Measurements from ENCODE around the gene HRH1.
A peak's percentile ranks its signal among the peaks of the same experiment; 100 is the strongest.
"Not testable (repeated sequence)": the region's sequence is repeated elsewhere in the genome, so short reads cannot be mapped to it uniquely, and the experiment has no call there.

HRH1 gene

DNA sequence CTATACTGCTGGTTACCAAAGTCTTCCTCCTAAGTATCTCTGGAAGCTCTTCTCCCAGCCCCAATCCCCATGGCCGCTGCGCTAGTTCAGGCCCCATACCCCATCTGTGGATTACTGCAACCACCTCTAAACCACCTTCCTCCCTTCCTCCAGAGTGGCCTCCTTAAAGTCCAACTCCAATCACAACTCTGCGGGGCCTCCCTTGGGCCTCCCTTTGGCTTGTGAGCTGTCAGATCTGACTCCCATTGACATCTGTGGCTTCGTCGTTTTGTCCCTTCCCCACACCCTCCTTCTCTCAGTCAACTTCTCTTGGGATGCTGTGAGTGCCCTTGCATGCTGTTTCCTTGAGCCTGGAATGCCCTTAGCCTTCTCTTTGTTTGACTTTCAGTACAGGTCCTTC lies 9.3 kb upstream of the HRH1 start:
- DNase-seq, result no peak

DNA sequence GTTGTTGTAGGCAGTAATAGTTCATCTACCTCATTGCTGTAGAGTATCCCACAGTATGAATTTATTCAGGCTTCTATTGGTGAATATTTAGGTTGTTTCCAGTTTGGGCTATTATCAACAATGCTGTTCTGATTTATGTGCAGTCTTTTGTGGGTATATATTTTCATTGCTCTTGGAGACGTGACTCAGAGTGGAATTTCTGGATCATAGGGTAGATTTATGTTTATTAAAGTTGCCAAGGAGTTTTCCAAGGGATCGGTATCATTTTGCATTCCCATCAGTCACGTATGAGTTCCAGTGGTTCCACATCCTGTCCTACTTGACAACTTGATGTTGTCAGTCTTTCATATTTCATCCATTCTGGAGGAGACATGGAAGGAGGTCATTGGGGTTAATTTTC lies 8.4 kb upstream of the HRH1 start:
- DNase-seq, result peak; percentile 94

- peak; percentile 62 for DNase-seq
Observed at GRCh38 chr3:11146773-11147660, 7.3 kb upstream of the HRH1 start.

DNA sequence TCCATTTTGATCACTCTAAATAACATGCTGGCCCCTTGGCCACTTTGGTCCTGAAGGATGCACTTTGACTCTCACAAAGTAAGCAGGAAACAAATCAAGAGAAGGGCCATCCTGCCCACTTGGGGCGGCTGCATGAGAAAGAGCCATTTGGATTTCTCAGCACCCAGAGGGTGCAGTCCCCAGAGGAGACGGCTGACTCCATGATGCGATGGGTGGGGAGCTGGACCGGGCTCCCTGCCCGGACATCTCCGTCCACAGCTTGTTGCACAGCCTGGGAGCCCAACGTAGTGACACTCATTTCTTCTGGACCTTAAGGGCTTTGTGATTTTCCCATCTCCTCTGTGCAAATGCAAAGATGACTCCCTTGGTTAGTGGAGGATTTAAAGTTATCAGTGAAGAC lies 4.0 kb upstream of the HRH1 start:
- DNase-seq, result no peak

DNA sequence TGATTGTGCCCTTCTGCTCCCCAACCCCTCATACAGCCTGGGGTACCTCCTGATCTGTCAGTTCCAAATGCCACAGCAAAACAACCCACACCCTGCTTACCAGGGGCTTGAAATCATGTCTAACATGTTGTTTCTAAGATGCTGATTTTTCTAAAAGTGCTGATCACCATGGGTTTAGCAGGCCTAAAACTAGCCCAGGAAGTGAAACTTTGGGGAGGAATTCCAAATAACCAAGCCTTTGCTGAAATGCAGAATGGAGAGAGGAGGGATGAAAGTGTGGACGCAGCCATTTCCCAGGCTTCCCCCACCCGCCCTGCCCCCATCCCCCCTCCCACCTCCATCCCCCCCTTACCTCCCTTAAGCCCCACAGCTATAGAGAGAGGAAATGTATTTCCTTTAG lies 2.0 kb upstream of the HRH1 start:
- DNase-seq, result no peak

- DNase-seq, result no peak
Observed at GRCh38 chr3:11154953-11155325, 646 bp downstream of the HRH1 start.

GRCh38 chr3:11155341-11156025 lies 1.2 kb downstream of the HRH1 start:
- DNase-seq, result peak; percentile 82

DNA sequence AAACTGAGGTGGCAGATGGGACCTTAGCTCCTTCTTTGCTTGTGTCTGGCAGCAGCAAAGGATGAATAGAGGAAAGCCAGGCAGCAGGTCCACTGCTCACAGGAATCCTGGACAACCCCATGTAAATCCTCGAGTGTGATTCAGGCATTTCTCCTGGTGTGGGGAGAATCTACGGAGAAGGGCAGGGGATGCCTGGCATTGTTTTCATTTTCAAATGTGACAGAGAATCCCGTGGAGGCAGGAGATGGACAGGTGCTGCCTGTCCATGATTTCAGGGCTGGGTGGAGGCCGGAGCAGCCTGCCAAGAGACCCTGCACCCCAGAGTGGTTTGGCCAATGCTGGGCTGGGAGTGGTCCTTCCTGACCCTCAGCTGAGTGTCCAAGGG lies 1.7 kb downstream of the HRH1 start:
- no peak for DNase-seq

- no peak for DNase-seq
Observed at GRCh38 chr3:11157421-11157820, 3.1 kb downstream of the HRH1 start.

GRCh38 chr3:11159421-11159904 lies 5.2 kb downstream of the HRH1 start:
- peak; percentile 66 for DNase-seq

DNA sequence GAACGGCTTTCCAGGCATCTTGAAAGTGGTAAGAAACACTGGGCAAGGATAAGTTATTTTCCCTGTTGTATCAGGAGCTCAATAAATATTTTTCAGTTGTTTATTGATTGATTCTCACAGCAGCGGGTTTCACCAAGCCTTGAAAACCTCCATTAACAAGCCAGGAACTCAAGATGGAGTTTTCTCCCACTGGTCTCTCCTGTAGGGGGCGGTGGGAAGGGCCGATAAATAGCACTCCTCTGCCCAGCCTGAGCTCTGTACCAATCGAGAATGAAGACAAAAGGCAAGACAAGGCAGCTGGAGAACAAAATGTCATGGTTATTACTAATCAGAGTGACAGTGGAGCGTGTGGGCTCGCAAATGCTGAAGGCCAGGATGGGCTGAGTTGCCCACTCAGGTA lies 7.4 kb downstream of the HRH1 start:
- no peak for DNase-seq

DNA sequence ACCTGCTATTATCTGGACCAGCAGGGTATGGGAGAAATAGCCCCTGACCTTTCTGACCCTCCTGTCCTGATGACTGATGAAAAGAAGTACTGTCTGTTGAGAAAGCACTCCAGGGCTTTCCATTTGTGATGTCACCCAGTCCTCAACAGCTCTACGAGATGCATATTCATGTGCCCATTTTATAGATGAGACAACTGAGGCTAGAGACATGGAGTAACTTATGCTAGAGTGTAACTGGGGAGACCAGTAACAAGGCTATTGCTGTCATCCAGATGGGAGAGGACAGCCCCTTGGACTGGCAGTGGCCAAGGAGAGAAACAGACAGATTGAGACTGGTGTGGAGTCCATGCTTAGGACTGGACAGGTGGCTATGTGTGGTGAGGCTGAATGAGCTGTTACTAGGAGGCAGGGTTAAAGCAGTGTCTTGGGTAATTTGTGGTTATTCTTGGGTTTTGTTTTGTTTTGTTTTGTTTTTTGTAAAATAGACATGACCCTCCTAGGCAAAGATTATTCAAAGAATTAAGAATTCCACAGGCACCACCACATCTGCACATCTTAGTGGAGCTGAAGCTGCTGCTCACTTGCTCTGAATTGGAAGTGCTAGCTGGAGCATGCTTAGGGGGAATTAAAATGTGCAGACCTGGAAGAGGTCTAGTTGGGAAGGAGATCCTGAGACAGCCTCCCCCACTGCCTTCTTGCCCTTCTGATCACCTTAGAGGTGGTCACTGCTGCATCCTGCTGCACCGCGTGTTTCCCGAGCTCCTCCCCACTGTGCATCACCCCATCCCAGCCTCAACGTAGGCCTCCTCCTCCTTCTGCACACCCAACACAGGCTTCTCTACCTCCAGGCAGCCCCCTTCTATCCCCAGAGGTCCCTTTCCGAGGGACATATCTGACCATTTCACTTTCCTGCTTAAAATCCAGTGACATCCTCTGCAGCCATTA lies 8.4 kb downstream of the HRH1 start:
- DNase-seq, result no peak

DNA sequence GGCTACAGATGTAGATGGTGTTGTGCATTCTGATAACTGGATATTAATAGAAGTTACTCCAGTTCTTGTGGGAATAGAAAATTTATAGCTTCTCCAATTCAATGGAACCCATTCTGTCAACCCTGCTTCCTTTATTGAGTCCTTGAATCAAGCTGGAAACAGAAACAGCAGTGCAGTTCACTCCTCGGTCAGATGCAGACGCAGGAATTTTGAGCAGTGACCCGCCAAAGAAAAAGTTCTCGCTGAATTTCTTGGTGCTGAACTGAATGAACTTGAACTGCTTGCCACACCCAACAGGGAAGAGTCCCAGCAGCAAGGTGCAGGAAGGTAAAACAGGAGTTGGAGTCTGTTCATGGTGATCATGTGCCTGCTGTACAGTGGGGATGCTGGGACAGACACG lies 10.3 kb downstream of the HRH1 start:
- DNase-seq, result no peak

GRCh38 chr3:11165476-11165875 lies 11.2 kb downstream of the HRH1 start:
- no peak for DNase-seq

- DNase-seq, result not testable (repeated sequence)
Observed at GRCh38 chr3:11166807-11167400, 12.6 kb downstream of the HRH1 start.

DNA sequence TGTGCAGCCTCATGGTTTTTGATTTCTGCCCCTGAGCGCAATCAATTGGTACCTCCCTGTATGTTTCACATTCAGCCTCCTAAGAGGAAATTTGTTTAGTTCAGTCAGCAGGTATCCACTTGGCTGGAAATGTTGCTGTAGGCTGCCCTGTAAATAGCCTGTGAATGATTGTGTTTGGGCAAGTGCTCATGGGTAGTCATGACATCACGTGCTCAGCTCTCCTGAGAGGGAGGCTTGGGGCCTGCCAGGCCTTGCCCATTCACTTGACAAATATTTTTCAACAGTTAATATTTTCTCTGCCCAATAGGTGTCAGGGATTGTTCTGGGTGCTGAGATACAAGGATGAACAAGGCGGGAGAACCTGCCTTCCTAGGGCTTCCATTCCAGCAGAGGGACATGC lies 13.3 kb downstream of the HRH1 start:
- no peak for DNase-seq

GRCh38 chr3:11168406-11168805 lies 14.1 kb downstream of the HRH1 start:
- no peak for DNase-seq

GRCh38 chr3:11168881-11169805 lies 14.8 kb downstream of the HRH1 start:
- DNase-seq, result no peak

- DNase-seq, result no peak
Observed at GRCh38 chr3:11170052-11170770, 15.9 kb downstream of the HRH1 start.

DNA sequence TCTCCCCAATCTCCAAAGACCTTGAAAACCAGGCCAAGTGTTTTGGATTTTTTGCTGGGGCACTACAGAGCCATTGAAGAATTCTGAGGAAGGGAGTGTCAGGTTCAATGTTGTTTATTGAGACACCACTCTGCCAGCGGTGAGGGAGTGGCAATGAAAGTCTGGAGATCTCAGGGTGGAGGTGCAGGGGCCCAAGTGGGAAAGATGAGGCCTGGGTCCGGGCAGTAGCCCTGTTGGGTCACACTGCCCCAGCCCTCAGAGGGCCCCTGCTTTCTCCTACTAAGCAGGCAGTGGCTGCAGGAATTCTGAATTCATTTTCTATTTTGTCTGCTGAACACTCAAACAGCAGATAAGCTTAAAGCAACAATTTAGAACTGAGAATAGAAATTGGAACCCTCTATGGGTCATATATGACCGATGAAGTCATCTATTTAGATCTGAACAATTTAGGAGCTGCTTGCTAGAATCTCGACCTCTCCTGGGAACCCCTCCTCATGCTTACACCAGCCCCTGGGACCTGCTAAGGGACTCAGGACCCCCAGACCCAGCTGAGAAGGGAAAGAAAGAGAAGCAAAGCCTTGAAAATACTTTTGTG lies 17.9 kb downstream of the HRH1 start:
- no peak for DNase-seq

All from NCI-H226 (cell line).